Hair follicular keratinocyte (primary cell): Measurements from ENCODE around the gene TTC4. TPM values are rescaled to one million over a fixed set of nuclear protein-coding genes. Genes with fewer than 3 reads are reported as not detected.

Source experiments
- total RNA-seq: library from RNA; depleted of rRNA; stranded (reverse); fragments of >200 nt; gene quantifications from 2 replicates; pipeline ENCODE4 v1.2.3, GENCODE V29; 2015

TTC4 gene
- 31.1 and 31.7 TPM in 2 replicates for total RNA-seq

GRCh38 chr1:54715493-54716298 is at the start of gene TTC4:
Gene TTC4 (plus strand): TSS chr1:54715861. CDS start chr1:54715909, 48 bp downstream.

GRCh38 chr1:54764133-54764921 is 48.7 kb downstream of the TTC4 start, which contains the start of gene PARS2:
Gene PARS2 (minus strand): TSS chr1:54764523. CDS start chr1:54759161, 5,362 bp downstream.

Other genes starting within 250 kb of the TTC4 start
- gene ACOT11, start 167.6 kb upstream of the TTC4 start, total RNA-seq = 5.7 and 7.0 TPM in 2 replicates
- gene FAM151A, start 92.3 kb upstream of the TTC4 start, total RNA-seq = not detected in 2 replicates
- 0.04 TPM in 1 of 2 replicates, not detected in the other for gene MROH7, start 74.1 kb upstream of the TTC4 start, total RNA-seq
- gene PARS2, start 48.7 kb downstream of the TTC4 start, total RNA-seq = 4.3 and 5.6 TPM in 2 replicates
- gene TTC22, start 85.5 kb downstream of the TTC4 start, total RNA-seq = 10.6 and 10.9 TPM in 2 replicates
- gene DHCR24, start 171.3 kb downstream of the TTC4 start, total RNA-seq = 258 and 276 TPM in 2 replicates